Right lobe of liver (tissue), 4 donors: ENCODE results near the gene DHX40.

Source experiments
- CTCF ChIP-seq, 4 donors: fragments of 200-600 bp in 3 of 4; fragments of 450-650 bp in 1 of 4; IDR thresholded peaks; one replicate each; pipeline versions ENCODE4 v1.5.1 to v1.8.0; 2016 to 2022; ENCODE audit warnings: antibody characterized with exemption in 4 of 4, mild to moderate bottlenecking in 2 of 4
- POLR2A ChIP-seq: fragments of 450-650 bp; IDR thresholded peaks from one replicate; pipeline ENCODE4 v1.6.1; 2017; ENCODE audit warnings: antibody characterized with exemption, mild to moderate bottlenecking
- donor health status: DM: no; HTN: no; CAD: no.
- donor health status: DM: no; HTN: no; CAD: no.
- donor health status: DM: no; HTN: yes; CAD: no.

- TF ChIP-seq CTCF (IDR thresholded peaks at IDR 0.05) (no peak), POLR2A (no peak)
Observed at GRCh38 chr17:59525668-59526067, 39.7 kb upstream of the DHX40 start.
